GM12874 (cell line): ENCODE measurements around the gene FDXACB1.

Experiments
- CTCF ChIP-seq: IDR thresholded peaks from 2 replicates; pipeline ENCODE4 v1.5.1; 2011; ENCODE audit warnings: low read depth, mild to moderate bottlenecking, control low read depth, low read length, moderate library complexity; ENCODE audit not compliant: insufficient read depth

The FDXACB1 gene

DNA sequence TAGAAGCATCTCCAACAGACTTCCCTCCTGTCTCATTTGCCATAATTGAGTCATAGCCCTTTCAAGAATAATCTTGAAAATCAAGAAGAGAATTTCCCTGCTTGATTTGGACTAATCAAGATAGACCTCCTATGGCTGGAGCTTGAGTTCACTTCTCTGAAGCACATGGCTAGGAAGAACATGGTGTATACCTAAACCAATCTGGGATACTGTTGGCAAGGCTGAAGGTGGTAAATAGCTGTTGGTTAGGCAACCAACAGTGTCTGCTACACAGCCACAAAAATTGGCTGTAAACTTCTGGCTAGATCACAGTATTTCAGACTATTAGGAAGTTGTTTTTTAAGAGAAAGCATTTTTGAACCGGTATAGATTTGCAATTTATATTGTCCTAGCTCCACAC is 27.7 kb upstream of the FDXACB1 start:
- TF ChIP-seq CTCF: no peak

- no peak for TF ChIP-seq CTCF
Observed at GRCh38 chr11:111905411-111905810, 26.4 kb upstream of the FDXACB1 start.

DNA sequence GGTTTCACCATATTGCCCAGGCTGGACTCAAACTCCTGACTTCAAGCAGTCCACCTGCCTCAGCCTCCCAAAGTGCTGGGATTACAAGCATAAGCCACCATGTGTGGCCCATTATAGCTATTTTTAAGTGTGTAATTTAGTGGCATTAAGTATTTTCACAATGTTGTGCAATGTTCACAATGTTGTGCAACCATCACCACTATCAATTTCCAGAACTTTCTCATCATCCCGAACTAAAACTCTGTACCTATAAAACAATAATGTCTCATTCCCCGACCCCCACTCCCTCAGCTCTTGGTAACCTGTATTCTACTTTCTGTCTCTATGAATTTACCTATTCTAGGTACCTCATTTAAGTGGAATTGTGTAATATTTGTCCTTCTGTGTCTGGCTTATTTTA is 7.9 kb upstream of the FDXACB1 start:
- no peak for TF ChIP-seq CTCF

DNA sequence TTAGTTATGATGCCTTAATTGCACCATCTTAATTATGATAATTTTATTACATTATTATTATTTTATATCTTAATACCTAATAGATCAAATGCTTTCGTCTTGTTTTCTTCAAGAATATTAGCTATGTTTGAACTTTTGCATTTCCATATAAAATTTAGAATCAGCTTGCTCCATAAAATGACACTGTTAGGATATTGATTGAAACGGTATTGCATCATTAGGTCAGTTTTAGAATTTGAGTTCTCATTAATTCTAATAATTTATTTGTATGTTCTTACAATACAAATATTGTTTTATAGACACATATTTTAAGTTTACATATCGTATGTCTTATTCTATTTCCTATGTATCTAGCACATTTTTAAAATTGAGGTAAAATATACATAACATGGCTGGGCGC is 7.1 kb upstream of the FDXACB1 start:
- TF ChIP-seq CTCF: no peak

DNA sequence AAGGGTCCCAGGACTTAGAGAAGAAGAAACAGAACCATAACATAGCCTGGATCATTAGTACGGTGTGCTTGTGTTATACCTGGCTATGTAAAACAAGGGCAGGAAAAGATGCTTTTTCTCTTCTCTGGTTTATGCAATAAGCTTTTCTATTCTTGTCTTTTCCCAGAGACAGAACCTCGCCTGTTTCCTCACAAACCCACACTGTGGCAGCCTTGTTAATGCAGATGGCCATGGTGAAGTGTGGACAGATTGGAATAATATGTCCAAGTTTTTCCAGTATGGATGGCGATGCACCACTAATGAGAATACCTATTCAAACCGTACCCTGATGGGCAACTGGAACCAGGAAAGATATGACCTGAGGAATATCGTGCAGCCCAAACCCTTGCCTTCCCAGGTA is 3.2 kb upstream of the FDXACB1 start:
- TF ChIP-seq CTCF: no peak

- TF ChIP-seq CTCF: no peak
Observed at GRCh38 chr11:111879637-111879960, 634 bp upstream of the FDXACB1 start.

- TF ChIP-seq CTCF: no peak
Observed at GRCh38 chr11:111878385-111878848, 548 bp downstream of the FDXACB1 start.

GRCh38 chr11:111871693-111872161 is 7.2 kb downstream of the FDXACB1 start:
- no peak for TF ChIP-seq CTCF
